OCI-LY1 (cell line): Measurements from ENCODE around the gene GRK5.

Experiments used
- CTCF ChIP-seq: fragments of 200-600 bp; sonication (generic), shearing (Covaris generic); IDR thresholded peaks from 2 replicates; pipeline ENCODE4 v1.5.1; 2017; ENCODE audit warnings: mild to moderate bottlenecking, antibody characterized with exemption, low read length, moderate library complexity, mixed read lengths
- EZH2 ChIP-seq: fragments of 200-600 bp; sonication (generic), shearing (Covaris generic); IDR thresholded peaks from 2 replicates; pipeline ENCODE4 v1.8.0; 2017; ENCODE audit warnings: borderline replicate concordance, mixed run types, mild to moderate bottlenecking, antibody characterized with exemption, low read length, moderate library complexity, mixed read lengths

- TF ChIP-seq CTCF = no peak
- no peak for TF ChIP-seq EZH2
Observed at GRCh38 chr10:119250641-119251314, 43.4 kb downstream of the GRK5 start.
